Epithelial cell of proximal tubule (primary cell): Measurements from ENCODE around the gene C1QTNF1. TPM values are rescaled to one million over a fixed set of nuclear protein-coding genes. Genes with fewer than 3 reads are reported as not detected.

ENCODE experiments used
- DNase-seq: peaks from one replicate; pipeline ENCODE4 v3.0.0-alpha.2; 2011; ENCODE audit warnings: low read depth
- H3K4me3 ChIP-seq: 2 replicates; pipeline ENCODE4 v1.5.1; 2011; ENCODE audit warnings: low read depth, mild to moderate bottlenecking, low read length
- CTCF ChIP-seq: conservative IDR thresholded peaks from 2 replicates; pipeline ENCODE4 v1.5.1; 2012; ENCODE audit warnings: low read depth, mild to moderate bottlenecking, low read length
- total RNA-seq: library from RNA; depleted of rRNA; stranded (reverse); fragments of >200 nt; gene quantifications from 2 replicates; pipeline ENCODE4 v1.2.3, GENCODE V29; 2015

The C1QTNF1 gene
- total RNA-seq, 1 donor from 2014 or later, result 2.1 TPM

- no peak for TF ChIP-seq CTCF
- H3K4me3 ChIP-seq, result no peak overlapping the region
Observed at GRCh38 chr17:78998311-78999055, 25.5 kb upstream of the C1QTNF1 start.

GRCh38 chr17:78999056-78999768, 24.8 kb upstream of the C1QTNF1 start:
- DNase-seq, result no peak
- no peak overlapping the region for H3K4me3 ChIP-seq
- no peak for TF ChIP-seq CTCF

More at GRCh38 chr17:78998311-78999055, 25.5 kb upstream of the C1QTNF1 start:
- no peak for DNase-seq

GRCh38 chr17:78999947-79000395, 24.0 kb upstream of the C1QTNF1 start:
- TF ChIP-seq CTCF, result no peak
- no peak overlapping the region for H3K4me3 ChIP-seq
- DNase-seq, result no peak

GRCh38 chr17:79000396-79001189, 23.4 kb upstream of the C1QTNF1 start:
- no peak for DNase-seq
- TF ChIP-seq CTCF, result no peak
- H3K4me3 ChIP-seq, result no peak overlapping the region

GRCh38 chr17:79001190-79002020, 22.6 kb upstream of the C1QTNF1 start:
- no peak for DNase-seq
- no peak overlapping the region for H3K4me3 ChIP-seq
- TF ChIP-seq CTCF, result no peak

- no peak for TF ChIP-seq CTCF
- no peak for DNase-seq
- H3K4me3 ChIP-seq, result no peak overlapping the region
Observed at GRCh38 chr17:79002291-79002690, 21.7 kb upstream of the C1QTNF1 start.
